ENCODE results near the gene PLCD3. TPM values are rescaled to one million over a fixed set of nuclear protein-coding genes. Genes with fewer than 3 reads are reported as not detected.
A peak's percentile ranks its signal among the peaks of the same experiment; 100 is the strongest.

PLCD3 gene
- total RNA-seq, 1 donor from 2014 or later: 34.2 TPM

GRCh38 chr17:45101883-45102811 is 30.2 kb downstream of the PLCD3 start:
- peak; percentile 34 for ATAC-seq

GRCh38 chr17:45101546-45101882 is 30.8 kb downstream of the PLCD3 start:
- peak; percentile 22 for ATAC-seq

DNA sequence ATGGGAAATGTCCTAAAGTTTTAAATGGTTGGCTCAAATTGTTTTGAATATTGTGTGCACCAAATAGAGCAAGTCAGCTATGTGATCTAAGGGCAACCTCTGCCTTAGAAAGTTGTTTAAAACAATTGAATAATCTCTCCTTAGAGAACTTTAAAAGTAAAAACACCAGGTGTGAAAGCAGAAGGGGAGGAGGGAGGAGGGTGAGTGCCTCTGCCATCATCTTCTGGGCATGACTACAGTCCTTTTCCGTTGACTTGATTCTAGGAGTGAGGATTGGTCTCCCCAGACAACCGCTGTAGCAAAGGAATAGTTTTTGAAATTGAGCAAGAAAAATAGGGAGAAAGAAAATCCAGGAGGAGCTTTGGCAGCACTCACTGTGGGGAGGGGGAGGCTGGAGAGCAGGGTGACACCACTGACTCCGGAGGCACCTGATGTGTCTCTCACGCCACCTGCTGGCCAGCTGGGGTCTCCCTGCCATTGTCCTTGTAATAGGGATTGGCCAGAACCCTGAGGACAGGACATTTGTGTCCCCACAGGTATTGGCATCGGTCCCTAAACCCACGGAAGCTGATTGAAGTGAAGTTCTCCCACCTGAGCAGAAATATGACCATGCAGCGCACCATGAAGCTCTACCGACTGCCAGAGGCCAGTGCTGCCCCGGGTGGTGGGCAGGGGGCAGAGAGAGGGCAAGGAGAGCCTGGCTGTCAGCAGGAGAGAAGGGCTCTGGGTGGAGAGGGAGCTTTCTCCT is 33.3 kb downstream of the PLCD3 start:
- peak; percentile 77 for ATAC-seq

- peak; percentile 19 for ATAC-seq
Measured at GRCh38 chr17:45098081-45098868, 34.0 kb downstream of the PLCD3 start.

DNA sequence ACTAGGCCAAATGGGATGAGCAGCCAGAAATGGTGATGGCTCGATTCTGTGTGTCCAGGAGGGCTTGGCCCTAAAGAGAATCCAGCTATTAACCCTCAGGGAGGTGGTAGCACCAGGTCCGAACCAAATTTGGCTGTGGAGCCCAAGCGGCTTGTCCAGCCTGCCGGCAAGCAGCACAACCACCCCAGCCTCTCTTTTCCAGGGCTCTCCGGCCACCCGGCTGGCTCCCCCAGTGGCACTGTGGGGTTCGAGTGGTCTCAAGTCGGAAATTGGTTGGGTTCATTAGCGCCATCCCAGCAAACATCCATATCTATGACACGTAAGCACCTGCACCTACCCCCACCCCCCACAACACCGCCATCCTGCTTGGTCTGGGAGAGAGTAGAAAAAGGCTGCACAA is 35.4 kb downstream of the PLCD3 start:
- ATAC-seq: no peak

- ATAC-seq: no peak
Measured at GRCh38 chr17:45096141-45096540, 36.2 kb downstream of the PLCD3 start.

GRCh38 chr17:45093444-45094110 is 38.7 kb downstream of the PLCD3 start:
- ATAC-seq: peak; percentile 11

- peak; percentile 94 for ATAC-seq
Measured at GRCh38 chr17:45092911-45093430, 39.3 kb downstream of the PLCD3 start.

DNA sequence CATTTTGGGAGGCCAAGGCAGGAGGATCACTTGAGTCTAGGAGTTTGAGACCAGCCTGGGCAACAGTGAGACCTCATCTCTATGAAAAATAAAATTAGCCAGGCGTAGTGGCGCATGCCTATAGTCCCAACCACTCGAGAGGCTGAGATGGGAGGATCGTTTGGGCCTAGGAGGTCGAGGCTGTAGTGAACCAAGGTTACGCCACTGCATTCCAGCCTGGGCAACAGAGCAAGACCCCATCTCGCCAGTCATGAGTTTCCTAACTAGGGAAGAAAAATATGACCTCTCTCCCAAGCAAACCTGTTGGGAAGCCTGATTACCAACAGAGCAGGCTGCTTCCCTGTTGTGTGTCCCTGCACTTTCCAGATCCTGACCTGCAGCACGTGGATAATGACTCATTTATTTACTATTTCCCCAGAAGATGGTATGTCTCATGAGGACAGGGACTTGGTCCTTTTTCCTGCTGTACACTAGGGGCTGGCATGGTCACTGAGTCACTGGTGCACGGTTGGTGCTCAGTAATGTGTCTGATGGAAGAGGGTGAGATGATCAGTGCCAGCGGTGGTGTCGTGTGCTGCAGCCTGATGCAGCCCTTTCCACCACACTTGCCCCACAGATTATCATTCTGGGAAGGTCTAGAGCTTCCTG is 40.4 kb downstream of the PLCD3 start:
- peak; percentile 9 for ATAC-seq

- no peak for ATAC-seq
Measured at GRCh38 chr17:45090711-45091110, 41.6 kb downstream of the PLCD3 start.

- no peak for ATAC-seq
Measured at GRCh38 chr17:45088741-45089140, 43.6 kb downstream of the PLCD3 start.

GRCh38 chr17:45087978-45088377 is 44.3 kb downstream of the PLCD3 start:
- no peak for ATAC-seq

- ATAC-seq: peak; percentile 97
Measured at GRCh38 chr17:45087504-45087975, 44.8 kb downstream of the PLCD3 start.

DNA sequence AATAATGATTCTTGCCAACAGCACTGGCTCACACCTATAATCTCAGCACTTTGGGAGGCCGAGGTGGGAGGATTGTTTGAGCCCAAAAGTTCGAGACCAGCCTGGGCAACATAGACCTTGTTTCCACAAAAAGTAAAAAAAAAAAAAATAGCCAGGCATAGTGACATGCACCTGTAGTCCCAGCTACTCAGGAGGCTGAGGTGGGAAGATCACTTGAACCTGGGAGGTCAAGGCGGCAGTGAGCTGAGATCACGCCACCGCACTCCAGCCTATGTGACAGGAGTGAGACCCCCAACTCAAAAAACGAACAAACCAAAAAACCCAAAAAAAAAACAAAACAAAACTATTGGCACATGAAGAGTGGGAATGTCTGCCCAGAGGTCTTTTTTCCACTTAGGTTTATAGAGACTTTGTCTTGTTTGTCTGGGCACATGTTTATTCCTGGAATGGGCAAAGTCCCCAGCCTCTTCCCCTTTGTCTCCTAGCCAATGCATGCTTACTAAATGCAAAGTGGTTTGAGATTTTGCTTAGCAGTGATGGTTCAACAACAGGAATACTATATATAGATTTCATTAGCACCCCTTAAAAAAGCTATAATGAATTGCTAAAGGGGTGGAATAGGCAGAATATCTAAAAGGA is 45.3 kb downstream of the PLCD3 start:
- no peak for ATAC-seq

- ATAC-seq: no peak
Measured at GRCh38 chr17:45086391-45086790, 45.9 kb downstream of the PLCD3 start.

DNA sequence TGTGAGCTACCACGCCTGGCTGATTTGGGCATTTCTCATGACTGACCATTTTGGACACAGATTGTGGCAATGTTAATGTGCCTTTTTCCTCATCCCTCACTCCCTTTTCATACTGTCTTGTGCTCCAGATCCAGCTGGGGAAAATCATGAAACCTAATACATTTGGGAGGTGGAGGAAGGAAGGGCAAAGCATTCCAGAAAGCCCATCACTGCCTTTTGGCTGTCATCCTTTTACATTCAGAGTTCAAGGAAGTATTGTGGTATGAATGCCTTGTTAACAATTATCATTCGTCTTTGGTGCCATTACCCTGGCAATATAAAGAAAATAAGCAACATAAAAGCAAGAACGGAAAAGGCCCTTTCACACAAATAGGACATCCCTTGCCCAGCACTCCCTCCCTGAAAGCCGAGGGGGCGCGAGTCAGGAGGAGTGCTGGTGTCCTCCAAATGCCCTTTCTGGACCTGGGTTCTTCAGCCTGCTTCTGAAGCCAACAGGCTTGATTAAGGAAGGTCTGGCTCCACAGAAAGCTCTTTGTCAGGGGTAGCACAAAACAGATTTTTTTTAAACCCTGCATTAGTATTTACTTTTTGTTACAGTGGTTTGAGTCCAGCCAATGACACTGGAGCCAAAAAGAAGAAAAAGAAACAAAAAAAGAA is 51.1 kb downstream of the PLCD3 start:
- ATAC-seq: no peak

DNA sequence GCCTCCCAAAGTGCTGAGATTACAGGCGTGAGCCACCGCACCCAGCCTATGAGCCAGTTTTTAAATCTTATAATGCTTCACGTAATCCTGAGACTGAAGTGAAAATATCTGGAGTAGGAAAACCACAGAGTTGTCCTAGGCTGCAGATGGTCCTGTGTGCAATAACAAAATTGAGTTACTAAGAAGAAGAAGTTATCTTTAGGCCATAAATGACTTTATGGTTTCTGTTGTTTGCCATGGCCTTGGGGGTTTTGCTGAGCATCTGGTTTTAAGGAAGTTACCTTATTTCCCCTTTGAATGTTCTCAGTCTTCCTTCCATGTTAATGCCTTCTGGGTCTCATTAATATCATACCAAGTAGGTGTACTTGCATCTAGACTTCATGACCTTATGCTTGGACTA is 54.7 kb downstream of the PLCD3 start:
- ATAC-seq: no peak

GRCh38 chr17:45073414-45074070 is 58.8 kb downstream of the PLCD3 start:
- ATAC-seq: peak; percentile 50

DNA sequence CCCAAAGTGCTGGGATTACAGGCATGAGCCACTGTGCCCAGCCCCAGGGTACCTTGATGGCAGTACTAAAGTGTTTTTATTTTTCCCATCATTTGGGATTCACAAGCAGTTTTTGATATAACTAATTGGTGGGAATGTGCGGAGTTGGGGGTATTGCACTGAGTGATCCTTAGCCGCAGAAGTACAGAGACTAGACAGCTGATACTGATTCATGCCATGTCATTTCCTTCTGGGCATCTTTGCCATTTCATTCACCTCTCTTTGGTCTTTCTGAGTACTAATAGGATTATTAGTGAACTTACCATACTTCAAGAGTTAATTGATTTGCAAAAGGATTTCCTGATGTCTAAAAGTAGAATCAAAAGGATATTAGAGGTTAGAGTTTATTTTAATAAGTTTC is 61.5 kb downstream of the PLCD3 start:
- ATAC-seq: no peak

- no peak for ATAC-seq
Measured at GRCh38 chr17:45070001-45070400, 62.3 kb downstream of the PLCD3 start.
